ENCODE results near the gene CAPN1. TPM values are rescaled to one million over a fixed set of nuclear protein-coding genes. Genes with fewer than 3 reads are reported as not detected.

CAPN1 gene
- total RNA-seq, 1 donor from 2014 or later, result 24.3 TPM

- Histone ChIP-seq H2AFZ (replicated peaks) (no peak overlapping the region), H3K79me2 (ENCODE audit: low read depth) (no peaks in the 10 kb centered on the region), H3K27ac (no peak overlapping the region), H3K9ac (no peak overlapping the region), H3K4me1 (peaks cover 3% of the 10 kb centered on the region), H3K4me2 (peak overlapping the region; percentile 36), H3K27me3 (no peaks in the 10 kb centered on the region), H3K4me3 (no peak overlapping the region), H4K20me1 (ENCODE audit: low read depth) (no peaks in the 10 kb centered on the region), H3K9me3 (ENCODE audit: low read depth) (no peaks in the 10 kb centered on the region), H3F3A (ENCODE audit: low read depth) (peaks cover 6% of the 10 kb centered on the region), H3K36me3 (no peaks in the 10 kb centered on the region)
- no peak for TF ChIP-seq EZH2 (IDR thresholded peaks at IDR 0.05)
- peak; percentile 99 for TF ChIP-seq CTCF (IDR thresholded peaks at IDR 0.05)
- H3K27ac Mint-ChIP-seq, result peak overlapping the region; percentile 29
- peak; percentile 91 for DNase-seq (ENCODE audit: low spot score)
- peaks cover 6% of the 10 kb centered on the region for H3K4me1 Mint-ChIP-seq
- no peaks in the 10 kb centered on the region for H3K9me3 Mint-ChIP-seq
- H3K27me3 Mint-ChIP-seq (ENCODE audit: insufficient read depth, low read depth), result peaks cover 6% of the 10 kb centered on the region
- peaks cover 2% of the 10 kb centered on the region for H3K36me3 Mint-ChIP-seq
- no peak overlapping the region for H3K4me3 Mint-ChIP-seq
Observed at GRCh38 chr11:65204646-65205601, 23.2 kb downstream of the CAPN1 start.

- H3K27me3 ChIP-seq, result no peaks in the 10 kb centered on the region
- H3K9me3 Mint-ChIP-seq, result no peaks in the 10 kb centered on the region
- H3K36me3 ChIP-seq, result no peaks in the 10 kb centered on the region
- peak overlapping the region; percentile 29 for H3K27ac Mint-ChIP-seq
- H3K4me1 Mint-ChIP-seq, result peaks cover 6% of the 10 kb centered on the region
- peaks cover 2% of the 10 kb centered on the region for H3K36me3 Mint-ChIP-seq
- H3F3A ChIP-seq (ENCODE audit: low read depth), result peaks cover 6% of the 10 kb centered on the region
- DNase-seq (ENCODE audit: low spot score), result no peak
- no peak for TF ChIP-seq EZH2 (IDR thresholded peaks at IDR 0.05)
- TF ChIP-seq EZH2phosphoT487 (IDR thresholded peaks at IDR 0.05), result no peak
- TF ChIP-seq CTCF (IDR thresholded peaks at IDR 0.05), result no peak
- H3K4me3 Mint-ChIP-seq, result no peak overlapping the region
- peaks cover 3% of the 10 kb centered on the region for H3K4me1 ChIP-seq
- no peaks in the 10 kb centered on the region for H3K9me3 ChIP-seq (ENCODE audit: low read depth)
- no peak overlapping the region for H2AFZ ChIP-seq (replicated peaks)
- H3K27me3 Mint-ChIP-seq (ENCODE audit: insufficient read depth, low read depth), result peaks cover 7% of the 10 kb centered on the region
- H4K20me1 ChIP-seq (ENCODE audit: low read depth), result no peaks in the 10 kb centered on the region
- no peak overlapping the region for H3K27ac ChIP-seq
- H3K79me2 ChIP-seq (ENCODE audit: low read depth), result no peaks in the 10 kb centered on the region
- no peak overlapping the region for H3K9ac ChIP-seq
- no peak overlapping the region for H3K4me2 ChIP-seq
- no peak overlapping the region for H3K4me3 ChIP-seq
Observed at GRCh38 chr11:65205602-65205967, 23.9 kb downstream of the CAPN1 start.

GRCh38 chr11:65206441-65206841, 24.7 kb downstream of the CAPN1 start:
- H3K4me1 Mint-ChIP-seq, result peaks cover 6% of the 10 kb centered on the region
- peaks cover 2% of the 10 kb centered on the region for H3K36me3 Mint-ChIP-seq
- no peak overlapping the region for H3K4me2 ChIP-seq
- H3K27ac ChIP-seq, result no peak overlapping the region
- H3K27ac Mint-ChIP-seq, result no peak overlapping the region
- H4K20me1 ChIP-seq (ENCODE audit: low read depth), result no peaks in the 10 kb centered on the region
- H3K4me3 ChIP-seq, result no peak overlapping the region
- DNase-seq (ENCODE audit: low spot score), result no peak
- no peak overlapping the region for H3K4me3 Mint-ChIP-seq
- H3K9me3 ChIP-seq (ENCODE audit: low read depth), result no peaks in the 10 kb centered on the region
- peaks cover 3% of the 10 kb centered on the region for H3K4me1 ChIP-seq
- no peaks in the 10 kb centered on the region for H3K9me3 Mint-ChIP-seq
- TF ChIP-seq EZH2 (IDR thresholded peaks at IDR 0.05) (no peak), EZH2phosphoT487 (IDR thresholded peaks at IDR 0.05) (no peak)
- no peaks in the 10 kb centered on the region for H3K36me3 ChIP-seq
- peaks cover 9% of the 10 kb centered on the region for H3K27me3 Mint-ChIP-seq (ENCODE audit: insufficient read depth, low read depth)
- no peak overlapping the region for H2AFZ ChIP-seq (replicated peaks)
- H3K27me3 ChIP-seq, result no peaks in the 10 kb centered on the region
- H3K79me2 ChIP-seq (ENCODE audit: low read depth), result no peaks in the 10 kb centered on the region
- H3F3A ChIP-seq (ENCODE audit: low read depth), result peaks cover 6% of the 10 kb centered on the region
- H3K9ac ChIP-seq, result no peak overlapping the region

- Mint-ChIP-seq H3K27ac (no peak overlapping the region), H3K27me3 (ENCODE audit: insufficient read depth, low read depth) (peaks cover 9% of the 10 kb centered on the region), H3K4me3 (no peak overlapping the region), H3K9me3 (no peaks in the 10 kb centered on the region), H3K4me1 (peaks cover 6% of the 10 kb centered on the region), H3K36me3 (peaks cover 2% of the 10 kb centered on the region)
- Histone ChIP-seq H3K27me3 (no peaks in the 10 kb centered on the region), H3K4me1 (peaks cover 3% of the 10 kb centered on the region), H3K4me2 (no peak overlapping the region), H3K4me3 (no peak overlapping the region), H3F3A (ENCODE audit: low read depth) (peaks cover 6% of the 10 kb centered on the region), H2AFZ (replicated peaks) (no peak overlapping the region), H3K27ac (no peak overlapping the region), H3K36me3 (no peaks in the 10 kb centered on the region), H4K20me1 (ENCODE audit: low read depth) (no peaks in the 10 kb centered on the region), H3K79me2 (ENCODE audit: low read depth) (no peaks in the 10 kb centered on the region), H3K9me3 (ENCODE audit: low read depth) (no peaks in the 10 kb centered on the region), H3K9ac (no peak overlapping the region)
- TF ChIP-seq EZH2 (IDR thresholded peaks at IDR 0.05) (no peak), CTCF (IDR thresholded peaks at IDR 0.05) (no peak), EZH2phosphoT487 (IDR thresholded peaks at IDR 0.05) (no peak)
- DNase-seq (ENCODE audit: low spot score), result no peak
Observed at GRCh38 chr11:65206901-65207300, 25.2 kb downstream of the CAPN1 start.
